Stomach (tissue), 9 donors: ENCODE data around the gene MCCC2. TPM values are rescaled to one million over a fixed set of nuclear protein-coding genes. Genes with fewer than 3 reads are reported as not detected.
"Not testable (repeated sequence)": the region's sequence is repeated elsewhere in the genome, so short reads cannot be mapped to it uniquely, and the experiment has no call there.

Experiments
- DNase-seq, 2 donors: peaks; one replicate each; pipeline versions ENCODE4 v3.0.0 to v3.0.0-alpha.2; 2013 to 2019
- H3K27ac ChIP-seq, 5 donors: fragments of 200-600 bp in 4 of 5; sonication (generic) in 4 of 5; one replicate each; pipeline ENCODE4 v1.5.1; 2013 to 2019; ENCODE audit warnings: mild to moderate bottlenecking in 1 of 5, moderate library complexity in 1 of 5
- H3K27me3 ChIP-seq, 3 donors: fragments of 200-600 bp; sonication (generic); one replicate each; pipeline ENCODE4 v1.5.1; 2017 to 2019; ENCODE audit warnings: mixed run types in 1 of 3
- H3K36me3 ChIP-seq, 4 donors: fragments of 200-600 bp; sonication (generic); 1 replicate in 3 of 4; 2 replicates in 1 of 4; pipeline ENCODE4 v1.5.1; 2016 to 2019
- H3K4me1 ChIP-seq, 4 donors: fragments of 200-600 bp; sonication (generic); one replicate each; pipeline ENCODE4 v1.5.1; 2016 to 2019
- H3K4me3 ChIP-seq, 4 donors: fragments of 200-600 bp; sonication (generic) in 3 of 4; one replicate each; pipeline ENCODE4 v1.5.1; 2016 to 2019; ENCODE audit warnings: mild to moderate bottlenecking in 1 of 4
- H3K9me3 ChIP-seq, 4 donors: fragments of 200-600 bp; sonication (generic); one replicate each; pipeline ENCODE4 v1.5.1; 2016 to 2019
- EP300 ChIP-seq: sonication (generic); formaldehyde crosslinking; IDR thresholded peaks from one replicate; pipeline ENCODE4 v1.6.1; 2017; ENCODE audit warnings: antibody characterized with exemption
- POLR2A ChIP-seq, 4 donors: fragments of 450-650 bp; IDR thresholded peaks; one replicate each; pipeline ENCODE4 v1.6.1; 2016; ENCODE audit warnings: antibody characterized with exemption in 4 of 4, control low read depth in 2 of 4, mild to moderate bottlenecking in 1 of 4, moderate library complexity in 1 of 4
- POLR2AphosphoS5 ChIP-seq, 3 donors: sonication (generic); formaldehyde crosslinking; IDR thresholded peaks; one replicate each; pipeline ENCODE4 v1.6.1; 2016; ENCODE audit warnings: antibody characterized with exemption in 3 of 3
- WGBS, 5 donors: extraction: QIAGEN DNeasy Blood & Tissue Kit in 3 of 5; methylation state at CpG; one replicate each; pipeline versions ENCODE4 v1.1.5 to v1.1.7; 2013 to 2018; 5-methylcytosine and 5-hydroxymethylcytosine counted together
- intact Hi-C: fragments of 100-400 bp; cut with DNase I; formaldehyde crosslinking; loops from one replicate; pipeline ENCODE4 v1.15.1; 2023; ENCODE audit warnings: low total_unique reads
- polyA plus RNA-seq, 3 donors: library from polyadenylated mRNA; stranded (reverse); fragments of 200-250 nt; gene quantifications; one replicate each; pipeline ENCODE4 v1.2.3, GENCODE V29; 2013
- total RNA-seq, 5 donors: library from RNA; depleted of rRNA; stranded (reverse); fragments of >200 nt; gene quantifications; one replicate each; pipeline versions ENCODE4 v1.1.0 to v1.2.3, GENCODE V29; 2014 to 2016
- TF ChIP-seq, protein P1 (sequence below), 7 experiments: fragments of 450-650 bp in 4 of 7; fragments of 200-600 bp in 3 of 7; sonication (generic) in 3 of 7; IDR thresholded peaks; one replicate each; pipeline ENCODE4 v1.5.1; 2016 to 2019; ENCODE audit warnings: antibody characterized with exemption in 7 of 7, control low read depth in 2 of 7, mild to moderate bottlenecking in 1 of 7
- donor health status: healthy with polysubstance abuse.
- donor health status: Bipolar disorder and iron deficiency.
- donor health status: healthy.

MCCC2 gene
- total and polyA plus RNA-seq, 8 donors = 14.6 to 73.6 (median 30.5) TPM

DNA sequence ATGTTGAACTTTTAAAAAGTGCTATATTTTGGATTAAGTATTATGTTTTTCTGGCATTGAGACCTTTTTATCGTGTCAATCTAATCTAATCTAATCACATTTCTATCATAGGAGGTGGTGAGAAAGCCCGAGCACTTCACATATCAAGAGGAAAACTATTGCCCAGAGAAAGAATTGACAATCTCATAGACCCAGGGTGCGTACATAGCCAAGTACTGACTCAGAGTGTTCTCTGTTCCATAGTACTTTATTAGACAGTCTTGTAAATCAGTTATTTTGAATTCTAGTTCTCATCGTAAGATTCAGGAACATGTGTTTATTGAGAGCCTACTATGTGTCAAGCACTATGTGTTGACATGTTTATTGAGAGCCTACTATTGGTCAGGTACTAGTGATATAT lies 9.0 kb downstream of the MCCC2 start:
- H3K9me3 ChIP-seq = no peaks in the 10 kb centered on the region
- H3K4me1 ChIP-seq = peaks cover 0 to 10% (median 4%) of the 10 kb centered on the region in 4 donors
- no peak for TF ChIP-seq EP300
- TF ChIP-seq, protein P1, sequence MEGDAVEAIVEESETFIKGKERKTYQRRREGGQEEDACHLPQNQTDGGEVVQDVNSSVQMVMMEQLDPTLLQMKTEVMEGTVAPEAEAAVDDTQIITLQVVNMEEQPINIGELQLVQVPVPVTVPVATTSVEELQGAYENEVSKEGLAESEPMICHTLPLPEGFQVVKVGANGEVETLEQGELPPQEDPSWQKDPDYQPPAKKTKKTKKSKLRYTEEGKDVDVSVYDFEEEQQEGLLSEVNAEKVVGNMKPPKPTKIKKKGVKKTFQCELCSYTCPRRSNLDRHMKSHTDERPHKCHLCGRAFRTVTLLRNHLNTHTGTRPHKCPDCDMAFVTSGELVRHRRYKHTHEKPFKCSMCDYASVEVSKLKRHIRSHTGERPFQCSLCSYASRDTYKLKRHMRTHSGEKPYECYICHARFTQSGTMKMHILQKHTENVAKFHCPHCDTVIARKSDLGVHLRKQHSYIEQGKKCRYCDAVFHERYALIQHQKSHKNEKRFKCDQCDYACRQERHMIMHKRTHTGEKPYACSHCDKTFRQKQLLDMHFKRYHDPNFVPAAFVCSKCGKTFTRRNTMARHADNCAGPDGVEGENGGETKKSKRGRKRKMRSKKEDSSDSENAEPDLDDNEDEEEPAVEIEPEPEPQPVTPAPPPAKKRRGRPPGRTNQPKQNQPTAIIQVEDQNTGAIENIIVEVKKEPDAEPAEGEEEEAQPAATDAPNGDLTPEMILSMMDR (IDR thresholded peaks at IDR 0.05) = no peak
- no peak for TF ChIP-seq POLR2A (IDR thresholded peaks at IDR 0.05)
- no peak for TF ChIP-seq POLR2AphosphoS5 (IDR thresholded peaks at IDR 0.05)
- intact Hi-C loops = no loop called here
- WGBS, 5 donors = 87 to 91% (median 91%) methylated on average over 4 of the region's 4 CpGs
- no peaks in the 10 kb centered on the region for H3K27me3 ChIP-seq
- DNase-seq = no peak
- peaks cover 50 to 68% (median 64%) of the 10 kb centered on the region in 4 donors for H3K36me3 ChIP-seq
- no peak overlapping the region for H3K27ac ChIP-seq
- no peak overlapping the region for H3K4me3 ChIP-seq

DNA sequence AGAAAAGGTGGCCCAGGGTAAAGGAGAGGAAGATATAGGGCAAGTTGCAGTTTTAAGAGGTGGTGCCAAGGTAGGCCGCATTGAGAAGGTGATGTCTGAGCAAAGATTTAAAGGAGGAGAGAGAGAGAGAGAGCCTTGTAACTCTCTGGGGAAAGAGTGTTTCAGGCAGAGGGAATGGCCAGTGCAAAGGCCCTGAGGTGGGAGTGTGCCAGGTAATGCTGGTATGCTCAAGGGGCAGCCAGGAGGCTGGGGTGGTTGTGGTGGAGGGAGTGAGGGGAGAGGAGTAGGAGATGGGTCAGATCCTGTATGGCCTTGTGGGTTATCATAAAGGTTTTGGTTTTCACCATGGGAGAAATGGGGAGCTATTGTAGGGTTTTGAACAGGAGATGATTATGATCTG lies 9.9 kb downstream of the MCCC2 start:
- 93 to 100% (median 100%) methylated on average over 1 of the region's 1 CpG for whole genome bisulfite sequencing, 5 donors
- H3K27me3 ChIP-seq = no peaks in the 10 kb centered on the region
- no peak for DNase-seq
- H3K4me1 ChIP-seq = peaks cover 0 to 16% (median 4%) of the 10 kb centered on the region in 4 donors
- H3K4me3 ChIP-seq = no peak overlapping the region
- no peak overlapping the region for H3K27ac ChIP-seq
- no peaks in the 10 kb centered on the region for H3K9me3 ChIP-seq
- peaks cover 50 to 76% (median 66%) of the 10 kb centered on the region in 4 donors for H3K36me3 ChIP-seq
- no peak for TF ChIP-seq POLR2A (IDR thresholded peaks at IDR 0.05)
- TF ChIP-seq, protein P1 (IDR thresholded peaks at IDR 0.05) = no peak
- no peak for TF ChIP-seq POLR2AphosphoS5 (IDR thresholded peaks at IDR 0.05)
- intact Hi-C loops = no loop called here

DNA sequence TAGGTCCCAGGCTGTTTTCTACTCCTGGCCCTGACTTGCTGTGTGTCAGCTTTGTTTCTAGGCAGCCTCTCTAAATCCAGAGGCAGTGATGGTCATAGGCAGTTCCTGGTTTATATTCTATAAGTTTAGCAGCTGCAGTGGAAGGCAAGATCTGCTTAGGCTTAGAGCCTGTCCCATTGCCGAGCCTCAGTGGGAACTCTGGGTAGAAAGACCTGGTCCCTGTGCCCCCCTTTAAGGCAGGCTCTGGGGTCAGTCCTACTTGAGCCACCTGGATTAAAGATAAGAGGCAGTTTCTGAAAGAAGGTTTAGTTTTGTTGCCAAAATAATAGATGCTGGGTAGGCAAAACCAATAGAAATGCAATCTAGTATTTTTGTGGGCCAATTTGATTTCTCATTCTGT lies 13.6 kb downstream of the MCCC2 start:
- DNase-seq = no peak
- H3K4me3 ChIP-seq = no peak overlapping the region
- TF ChIP-seq, protein P1 (IDR thresholded peaks at IDR 0.05) = no peak
- TF ChIP-seq POLR2AphosphoS5 (IDR thresholded peaks at IDR 0.05) (no peak), EP300 (no peak), POLR2A (IDR thresholded peaks at IDR 0.05) (no peak)
- WGBS, 5 donors = 83 to 100% (median 96%) methylated on average over 1 of the region's 1 CpG
- H3K9me3 ChIP-seq = no peaks in the 10 kb centered on the region
- H3K4me1 ChIP-seq = peaks cover 0 to 16% (median 4%) of the 10 kb centered on the region in 4 donors
- intact Hi-C loops = no loop called here
- H3K36me3 ChIP-seq = peaks cover 61 to 87% (median 80%) of the 10 kb centered on the region in 4 donors
- no peaks in the 10 kb centered on the region for H3K27me3 ChIP-seq
- peak overlapping the region in 3 of 5 donors; percentile 32 to 49 (median 42) for H3K27ac ChIP-seq

DNA sequence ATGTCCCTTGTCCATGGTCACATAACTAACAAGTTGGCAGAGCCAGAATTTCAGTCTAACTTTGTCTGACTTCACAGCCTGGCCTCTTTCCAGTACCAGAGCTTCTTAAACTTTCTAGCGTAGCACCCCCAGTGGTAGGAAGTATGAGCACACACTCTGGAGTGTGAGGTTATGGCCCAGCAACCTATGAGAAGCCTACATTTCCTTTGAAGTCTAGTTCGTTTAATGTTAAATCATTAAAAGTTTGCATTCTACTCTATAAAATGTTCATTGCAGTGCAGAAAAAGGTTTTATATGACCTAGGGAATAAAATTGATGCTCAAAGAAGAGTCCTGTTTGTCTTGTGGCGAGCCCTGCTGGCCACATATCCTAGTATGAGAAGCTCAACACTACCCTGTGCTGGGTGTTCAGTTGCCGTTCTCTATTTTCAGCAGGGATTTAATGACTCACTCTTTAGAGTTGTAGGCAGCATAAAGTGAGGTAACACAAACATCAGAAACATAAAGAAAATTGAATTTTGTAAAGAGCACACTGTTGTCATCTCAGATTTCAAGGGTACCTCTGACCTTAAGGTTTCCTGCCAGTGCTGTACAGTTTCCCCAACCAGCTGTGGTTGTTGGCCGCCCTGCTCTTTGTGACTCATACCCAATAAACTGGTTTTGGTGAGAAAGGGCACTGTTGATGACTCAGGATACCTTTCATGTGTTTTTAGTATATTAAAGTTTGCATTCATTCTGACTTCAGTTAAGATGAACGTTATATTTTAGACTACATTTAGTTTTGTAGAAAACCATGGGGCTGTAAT lies 14.3 kb downstream of the MCCC2 start:
- Histone ChIP-seq H3K9me3 (no peaks in the 10 kb centered on the region), H3K4me1 (peaks cover 0 to 16% (median 4%) of the 10 kb centered on the region in 4 donors), H3K27ac (peak overlapping the region in 3 of 5 donors; percentile 32 to 49 (median 42)), H3K36me3 (peaks cover 57 to 82% (median 74%) of the 10 kb centered on the region in 4 donors), H3K27me3 (no peaks in the 10 kb centered on the region), H3K4me3 (no peak overlapping the region)
- TF ChIP-seq POLR2AphosphoS5 (IDR thresholded peaks at IDR 0.05) = peak in 1 of 3 donors; percentile 38
- TF ChIP-seq, protein P1 (IDR thresholded peaks at IDR 0.05) = peak in 5 of 7 experiments; percentile 28 to 49 (median 47)
- no peak for TF ChIP-seq POLR2A (IDR thresholded peaks at IDR 0.05)
- no peak for TF ChIP-seq EP300
- 46 to 64% (median 55%) methylated on average over 6 of the region's 6 CpGs for WGBS, 5 donors
- DNase-seq = peak; percentile 54 to 75
- intact Hi-C loops = no loop called here

DNA sequence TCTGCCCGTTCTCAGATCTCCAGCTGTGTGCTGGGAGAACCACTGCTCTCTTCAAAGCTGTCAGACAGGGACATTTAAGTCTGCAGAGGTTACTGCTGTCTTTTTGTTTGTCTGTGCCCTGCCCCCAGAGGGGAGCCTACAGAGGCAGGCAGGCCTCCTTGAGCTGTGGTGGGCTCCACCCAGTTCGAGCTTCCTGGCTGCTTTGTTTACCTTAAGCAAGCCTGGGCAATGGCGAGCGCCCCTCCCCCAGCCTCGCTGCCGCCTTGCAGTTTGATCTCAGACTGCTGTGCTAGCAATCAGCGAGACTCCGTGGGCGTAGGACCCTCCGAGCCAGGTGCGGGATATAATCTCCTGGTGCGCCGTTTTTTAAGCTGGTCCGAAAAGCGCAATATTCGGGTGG lies 22.8 kb downstream of the MCCC2 start:
- peaks cover 11 to 55% (median 47%) of the 10 kb centered on the region in 4 donors for H3K36me3 ChIP-seq
- H3K27ac ChIP-seq, H3K4me1 ChIP-seq, DNase-seq, intact Hi-C loops, H3K4me3 ChIP-seq, H3K9me3 ChIP-seq, H3K27me3 ChIP-seq: not testable (repeated sequence)
- WGBS, 5 donors = 81 to 99% (median 95%) methylated on average over 5 to 15 of the region's 16 CpGs
